SK-N-DZ (cell line): ENCODE data around the gene SMIM13.
"Not testable (repeated sequence)": the region's sequence is repeated elsewhere in the genome, so short reads cannot be mapped to it uniquely, and the experiment has no call there.

Experiments used
- DNase-seq: peaks from one replicate; pipeline ENCODE4 v3.0.0-alpha.2; 2015; ENCODE audit warnings: low spot score

Gene SMIM13

GRCh38 chr6:11083956-11084355 lies 9.7 kb upstream of the SMIM13 start:
- DNase-seq = no peak

- no peak for DNase-seq
Measured at GRCh38 chr6:11085758-11086435, 7.7 kb upstream of the SMIM13 start.

GRCh38 chr6:11087141-11087812 lies 6.4 kb upstream of the SMIM13 start:
- DNase-seq = not testable (repeated sequence)

GRCh38 chr6:11089695-11090094 lies 3.9 kb upstream of the SMIM13 start:
- no peak for DNase-seq

- DNase-seq = not testable (repeated sequence)
Measured at GRCh38 chr6:11091141-11091540, 2.5 kb upstream of the SMIM13 start.

- no peak for DNase-seq
Measured at GRCh38 chr6:11092668-11093375, 812 bp upstream of the SMIM13 start.

- no peak for DNase-seq
Measured at GRCh38 chr6:11093376-11093625, 333 bp upstream of the SMIM13 start.

- DNase-seq = peak; percentile 52
Measured at GRCh38 chr6:11094411-11094851, 797 bp downstream of the SMIM13 start.

- DNase-seq = no peak
Measured at GRCh38 chr6:11094941-11095340, 1.3 kb downstream of the SMIM13 start.

GRCh38 chr6:11096109-11096508 lies 2.5 kb downstream of the SMIM13 start:
- peak; percentile 36 for DNase-seq

GRCh38 chr6:11097476-11097875 lies 3.8 kb downstream of the SMIM13 start:
- no peak for DNase-seq

- DNase-seq = no peak
Measured at GRCh38 chr6:11098004-11098403, 4.4 kb downstream of the SMIM13 start.

GRCh38 chr6:11101417-11101816 lies 7.8 kb downstream of the SMIM13 start:
- DNase-seq = no peak

GRCh38 chr6:11103065-11103464 lies 9.4 kb downstream of the SMIM13 start:
- no peak for DNase-seq

GRCh38 chr6:11108726-11109125 lies 15.1 kb downstream of the SMIM13 start:
- DNase-seq = no peak

- no peak for DNase-seq
Measured at GRCh38 chr6:11110921-11111768, 17.5 kb downstream of the SMIM13 start, which contains the start of gene ERVFRD-1. TSS of gene ERVFRD-1 (minus strand) at chr6:11111725. CDS start at chr6:11105310, 6,415 bp downstream.

GRCh38 chr6:11111769-11112437 lies 18.3 kb downstream of the SMIM13 start:
- DNase-seq = peak; percentile 28

GRCh38 chr6:11113038-11113437 lies 19.4 kb downstream of the SMIM13 start:
- DNase-seq = no peak

GRCh38 chr6:11115808-11116536 lies 22.3 kb downstream of the SMIM13 start:
- DNase-seq = not testable (repeated sequence)

- no peak for DNase-seq
Measured at GRCh38 chr6:11120271-11121005, 26.8 kb downstream of the SMIM13 start.
